Activated T-helper 2 cell treated with anti-CD3 and anti-CD28 coated beads, Interferon-gamma antibody, Interleukin-2, Interleukin-4, amounts not matched to agents 10 μg/mL and 5 μg/mL and 100 μg/mL, durations not matched to agents 14 hours and 24 hours and 36 hours (primary cell): ENCODE data around the gene ANKRD16. TPM values are rescaled to one million over a fixed set of nuclear protein-coding genes. Genes with fewer than 3 reads are reported as not detected.
A peak's percentile ranks its signal among the peaks of the same experiment; 100 is the strongest.
"Not testable (repeated sequence)": the region's sequence is repeated elsewhere in the genome, so short reads cannot be mapped to it uniquely, and the experiment has no call there.

ENCODE experiments used
- DNase-seq: peaks from one replicate; pipeline ENCODE4 v3.0.0; 2021; ENCODE audit warnings: low spot score
- H3K27ac Mint-ChIP-seq: one replicate; pipeline ENCODE4 v1.8.0; 2021; ENCODE audit warnings: mixed read lengths
- H3K27me3 Mint-ChIP-seq: one replicate; pipeline ENCODE4 v1.8.0; 2021; ENCODE audit warnings: low read depth, mixed read lengths
- H3K36me3 Mint-ChIP-seq: one replicate; pipeline ENCODE4 v1.8.0; 2021; ENCODE audit warnings: low read depth, mixed read lengths
- H3K4me1 Mint-ChIP-seq: one replicate; pipeline ENCODE4 v1.8.0; 2021; ENCODE audit warnings: low read depth, mixed read lengths
- H3K4me3 Mint-ChIP-seq: one replicate; pipeline ENCODE4 v1.8.0; 2021; ENCODE audit warnings: low read depth, mild to moderate bottlenecking, moderate library complexity, mixed read lengths
- H3K9me3 Mint-ChIP-seq: one replicate; pipeline ENCODE4 v1.8.0; 2021; ENCODE audit warnings: mixed read lengths
- intact Hi-C: fragments of 100-400 bp; cut with micrococcal nuclease; formaldehyde crosslinking; loops from one replicate; pipeline ENCODE4 v1.15.1; 2023
- total RNA-seq: library from RNA; stranded (reverse); gene quantifications from 2 replicates; pipeline ENCODE4 v1.2.3, GENCODE V29; 2022

Gene ANKRD16
- total RNA-seq, 1 donor from 2014 or later, result 10.4 TPM

DNA sequence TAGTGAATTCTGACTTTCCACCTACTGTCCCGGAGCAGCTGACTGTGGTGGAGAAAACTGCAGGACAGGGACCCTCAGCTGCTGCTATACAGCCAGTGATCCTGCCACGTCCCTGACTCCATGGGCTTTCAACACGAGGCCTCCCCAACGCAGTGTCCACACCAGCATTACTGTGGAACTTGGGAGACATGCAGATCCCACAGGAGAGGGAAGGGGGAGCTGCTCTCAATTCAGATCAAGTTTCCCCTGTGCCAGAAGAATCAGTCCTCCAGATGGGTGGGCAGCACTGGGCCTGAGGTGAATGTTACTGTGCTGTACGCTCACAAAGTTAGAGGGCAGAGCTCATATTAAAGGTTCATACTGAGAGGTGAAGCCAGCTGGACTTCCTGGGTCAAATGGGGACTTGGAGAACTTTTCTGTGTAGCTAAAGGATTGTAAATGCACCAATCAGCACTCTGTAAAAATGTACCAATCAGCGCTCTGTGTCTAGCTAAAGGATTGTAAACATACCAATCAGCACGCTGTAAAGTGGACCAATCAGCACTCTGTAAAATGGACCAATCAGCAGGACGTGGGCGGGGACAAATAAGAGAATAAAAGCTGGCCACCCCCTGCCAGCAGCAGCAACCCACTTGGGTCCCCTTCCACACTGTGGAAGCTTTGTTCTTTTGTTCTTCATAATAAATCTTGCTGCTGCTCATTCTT is 26.6 kb downstream of the ANKRD16 start:
- DNase-seq, H3K9me3 Mint-ChIP-seq, H3K27ac Mint-ChIP-seq, H3K27me3 Mint-ChIP-seq, intact Hi-C loops, H3K4me1 Mint-ChIP-seq, H3K4me3 Mint-ChIP-seq: not testable (repeated sequence)
- H3K36me3 Mint-ChIP-seq, result peaks cover 11% of the 10 kb centered on the region

DNA sequence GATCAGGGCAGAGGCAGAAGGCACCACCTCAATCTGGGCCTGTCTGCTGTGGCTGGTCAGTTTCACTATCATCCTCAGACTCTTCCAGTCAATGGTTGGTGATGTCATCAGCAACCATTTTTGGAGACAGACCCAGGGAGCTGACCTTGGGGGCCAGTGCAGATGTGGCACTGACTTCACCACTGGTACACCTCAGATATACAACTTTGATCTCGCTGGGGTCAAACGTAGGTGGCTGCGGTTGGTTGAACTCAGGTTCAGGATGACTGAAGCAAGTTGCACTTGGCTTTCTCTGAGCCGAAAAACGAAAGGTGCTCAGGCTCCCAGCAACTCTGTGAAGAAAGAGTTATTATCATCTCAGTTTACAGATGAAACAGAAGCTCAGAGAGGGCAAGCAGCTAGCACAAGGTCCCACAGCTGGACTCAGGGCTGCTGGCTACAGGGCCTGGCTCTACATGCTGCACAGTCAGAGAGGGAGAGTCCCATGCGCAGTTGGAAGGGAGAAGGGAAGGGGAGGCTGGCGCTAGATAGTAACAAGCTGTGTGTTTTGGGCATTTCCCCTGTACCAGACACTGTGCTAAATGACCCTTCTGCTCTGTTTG is 27.2 kb downstream of the ANKRD16 start:
- Mint-ChIP-seq H3K4me3 (no peak overlapping the region), H3K4me1 (peaks cover 6% of the 10 kb centered on the region), H3K9me3 (peaks cover under 1% of the 10 kb centered on the region), H3K36me3 (peaks cover 4% of the 10 kb centered on the region), H3K27ac (no peak overlapping the region), H3K27me3 (no peaks in the 10 kb centered on the region)
- intact Hi-C loops, result no loop called here
- no peak for DNase-seq

DNA sequence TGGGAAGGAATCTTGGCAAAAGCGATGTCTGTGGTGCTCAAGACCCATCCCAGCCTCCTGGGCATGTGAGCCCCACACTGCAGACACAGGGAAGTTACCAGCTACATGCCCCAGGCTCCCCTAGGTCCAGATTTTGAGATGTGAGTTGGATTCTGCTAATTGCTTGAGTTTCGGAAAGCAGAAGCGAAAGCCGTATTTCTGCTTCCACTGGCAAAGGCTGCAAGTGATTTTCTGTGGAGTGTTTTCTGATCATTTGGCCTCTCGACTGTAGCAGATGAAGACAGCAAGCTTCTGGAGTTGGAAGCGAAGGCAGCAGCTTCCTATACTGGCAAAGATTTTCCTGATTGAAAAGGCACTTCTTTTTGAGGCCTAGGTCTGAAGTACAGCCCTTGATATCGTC is 29.6 kb downstream of the ANKRD16 start:
- H3K4me1 Mint-ChIP-seq, result no peaks in the 10 kb centered on the region
- H3K36me3 Mint-ChIP-seq, result peaks cover 4% of the 10 kb centered on the region
- no peaks in the 10 kb centered on the region for H3K9me3 Mint-ChIP-seq
- no peak overlapping the region for H3K4me3 Mint-ChIP-seq
- DNase-seq, result no peak
- no peak overlapping the region for H3K27ac Mint-ChIP-seq
- H3K27me3 Mint-ChIP-seq, result no peaks in the 10 kb centered on the region
- intact Hi-C loops, result no loop called here

DNA sequence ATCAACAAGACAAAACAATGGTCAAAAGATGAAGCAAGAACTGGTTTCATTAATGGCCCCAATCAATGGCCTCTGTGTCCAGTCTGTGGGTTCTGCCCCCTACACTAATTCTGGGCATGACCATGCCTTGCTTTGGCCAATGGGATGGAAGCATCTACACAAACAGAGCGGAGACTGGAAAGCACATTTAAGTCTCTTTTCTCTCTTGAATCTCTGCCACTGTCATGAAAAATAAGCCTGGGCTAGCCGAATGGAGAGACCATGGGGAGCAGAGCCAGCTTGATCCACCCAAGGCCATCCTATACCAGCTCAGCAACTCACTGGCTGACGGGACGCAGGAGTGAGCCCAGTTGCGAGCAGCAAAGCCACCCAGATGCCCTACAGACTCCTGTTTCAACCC is 30.9 kb downstream of the ANKRD16 start:
- Mint-ChIP-seq H3K27me3 (no peaks in the 10 kb centered on the region), H3K27ac (no peak overlapping the region), H3K4me1 (no peaks in the 10 kb centered on the region), H3K36me3 (no peaks in the 10 kb centered on the region), H3K4me3 (no peak overlapping the region), H3K9me3 (no peaks in the 10 kb centered on the region)
- DNase-seq, result no peak
- intact Hi-C loops, result no loop called here

DNA sequence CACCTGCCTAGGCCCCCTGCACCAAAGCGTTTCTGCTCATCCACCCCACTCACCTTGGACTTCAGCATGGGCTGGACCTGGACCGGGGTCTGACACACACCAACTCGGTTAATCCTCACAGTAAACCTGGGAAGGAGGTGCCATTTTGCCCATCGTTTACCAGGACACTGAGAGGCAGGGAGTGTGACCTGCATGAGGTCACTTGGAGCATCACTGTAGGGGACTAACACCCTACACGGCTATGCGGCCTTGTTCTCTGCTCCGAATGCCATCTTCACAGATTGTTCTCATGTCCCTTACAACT is 33.0 kb downstream of the ANKRD16 start:
- peaks cover 4% of the 10 kb centered on the region for H3K4me1 Mint-ChIP-seq
- no peak for DNase-seq
- H3K4me3 Mint-ChIP-seq, result no peak overlapping the region
- intact Hi-C loops, result no loop called here
- H3K27me3 Mint-ChIP-seq, result no peaks in the 10 kb centered on the region
- H3K36me3 Mint-ChIP-seq, result no peaks in the 10 kb centered on the region
- no peaks in the 10 kb centered on the region for H3K9me3 Mint-ChIP-seq
- H3K27ac Mint-ChIP-seq, result no peak overlapping the region

DNA sequence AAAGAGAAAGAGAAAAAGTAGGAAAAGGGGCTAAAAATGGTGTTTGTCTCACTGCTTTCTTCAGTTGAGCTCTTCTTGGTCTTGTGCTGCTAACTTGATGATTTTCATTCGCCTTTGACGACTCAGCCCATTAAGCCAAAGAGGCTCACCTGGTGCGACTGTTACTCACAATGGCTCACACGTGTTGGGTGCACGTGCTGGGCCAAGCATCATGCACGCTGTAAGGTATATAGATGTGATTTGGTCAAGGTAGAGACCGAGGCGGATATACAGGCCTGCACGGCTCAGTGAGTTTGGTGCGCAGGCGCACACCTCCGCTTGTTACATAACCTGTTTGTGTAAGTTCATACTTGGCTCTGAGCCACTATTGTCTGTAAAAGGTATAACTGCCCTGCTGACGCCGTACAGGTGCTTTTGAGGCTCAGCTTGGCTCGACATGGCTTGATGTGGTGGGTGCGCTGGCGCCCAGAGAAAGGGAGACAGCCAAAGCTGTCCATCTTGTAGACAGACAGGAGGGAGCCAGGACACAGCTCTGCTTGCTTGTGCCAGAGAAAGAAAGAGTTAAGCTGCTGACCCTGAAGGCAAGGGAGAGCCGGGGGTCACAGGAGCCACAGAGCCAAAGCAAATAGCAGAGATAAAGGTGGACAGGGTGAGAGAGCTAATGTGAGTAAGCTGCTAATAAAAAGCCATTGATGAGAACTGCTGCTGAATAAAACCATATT is 33.6 kb downstream of the ANKRD16 start:
- H3K36me3 Mint-ChIP-seq, result no peaks in the 10 kb centered on the region
- no peak for DNase-seq
- H3K4me3 Mint-ChIP-seq, result no peak overlapping the region
- no peaks in the 10 kb centered on the region for H3K27me3 Mint-ChIP-seq
- H3K9me3 Mint-ChIP-seq, result no peaks in the 10 kb centered on the region
- intact Hi-C loops, result no loop called here
- no peak overlapping the region for H3K27ac Mint-ChIP-seq
- peaks cover 4% of the 10 kb centered on the region for H3K4me1 Mint-ChIP-seq

DNA sequence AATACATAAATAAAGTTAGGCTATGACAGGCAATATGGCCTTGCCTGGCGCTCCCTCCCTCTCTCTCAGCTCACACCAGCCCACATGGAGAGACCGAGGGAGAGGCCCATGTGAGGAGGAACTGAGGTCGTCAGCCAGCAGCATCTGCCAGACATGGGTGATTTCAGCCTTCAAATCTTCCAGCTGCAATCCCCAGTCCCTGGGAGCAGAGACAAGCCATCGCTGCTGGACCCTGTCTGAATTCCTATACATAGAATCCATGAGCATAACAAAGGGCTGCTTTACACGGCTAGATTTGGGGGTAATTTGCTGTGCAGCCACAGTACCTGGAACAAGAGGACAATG is 35.6 kb downstream of the ANKRD16 start:
- DNase-seq, result no peak
- intact Hi-C loops, result no loop called here
- no peaks in the 10 kb centered on the region for H3K27me3 Mint-ChIP-seq
- no peaks in the 10 kb centered on the region for H3K36me3 Mint-ChIP-seq
- no peak overlapping the region for H3K4me3 Mint-ChIP-seq
- H3K9me3 Mint-ChIP-seq, result no peaks in the 10 kb centered on the region
- H3K4me1 Mint-ChIP-seq, result peaks cover 4% of the 10 kb centered on the region
- H3K27ac Mint-ChIP-seq, result no peak overlapping the region

DNA sequence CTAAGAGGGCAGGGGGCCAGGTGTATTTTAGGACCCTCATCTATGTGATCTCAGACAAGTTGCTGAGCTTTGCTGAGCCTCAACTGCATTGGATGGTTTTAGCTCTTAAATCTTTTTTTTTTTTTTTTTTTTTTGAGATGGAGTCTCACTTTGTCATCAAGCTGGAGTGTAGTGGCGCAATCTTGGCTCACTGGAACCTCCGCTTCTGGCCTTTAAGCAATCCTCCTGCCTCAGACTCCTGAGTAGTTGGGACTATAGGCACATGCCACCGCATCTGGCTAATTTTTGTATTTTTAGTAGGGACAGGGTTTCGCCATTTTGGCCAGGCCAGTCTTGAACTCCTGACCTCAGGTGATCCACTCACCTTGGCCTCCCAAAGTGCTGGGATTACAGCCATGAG is 43.0 kb downstream of the ANKRD16 start:
- H3K4me3 Mint-ChIP-seq, result not testable (repeated sequence)
- intact Hi-C loops, result loop anchor here (1.0 kb wide), 2 partner anchors 26 to 33 kb away; partner anchors contain the start of gene GDI2
- peak overlapping the region; percentile 93 for H3K27ac Mint-ChIP-seq

DNA sequence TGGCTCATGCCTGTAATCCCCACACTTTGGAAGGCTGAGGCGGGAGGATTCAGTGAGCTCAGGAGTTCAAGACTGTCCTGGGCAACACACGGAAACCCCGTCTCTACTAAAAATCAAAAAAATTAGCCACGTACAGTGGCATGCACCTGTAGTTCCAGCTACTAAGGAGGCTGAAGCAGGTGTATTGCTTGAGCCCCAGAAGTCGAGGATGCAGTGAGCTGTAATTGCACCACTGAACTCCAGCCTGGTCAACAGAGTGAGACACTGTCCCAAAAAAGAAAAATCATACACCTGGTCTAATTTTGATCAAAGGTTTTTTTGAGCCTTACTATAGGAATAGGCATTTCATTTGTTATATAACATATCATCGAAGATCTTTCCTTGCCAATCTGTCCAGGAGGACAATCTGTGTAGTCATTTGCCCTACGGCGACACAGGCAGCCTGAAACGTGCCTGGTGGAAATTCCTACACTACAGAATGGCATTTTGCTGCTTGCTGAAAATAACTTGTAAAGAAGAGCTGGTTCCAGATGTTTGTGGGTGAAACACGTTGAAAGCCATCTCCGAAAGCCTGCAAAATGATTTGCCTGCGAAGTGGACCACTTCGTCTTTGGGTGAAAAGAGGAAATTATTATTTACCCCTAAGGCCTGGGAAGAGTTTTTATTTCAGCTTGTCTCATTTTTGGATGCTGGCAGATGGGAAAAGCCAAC is 45.2 kb downstream of the ANKRD16 start:
- no peak for DNase-seq
- Mint-ChIP-seq H3K9me3 (no peaks in the 10 kb centered on the region), H3K4me1 (peaks cover 19% of the 10 kb centered on the region), H3K27ac (peak overlapping the region; percentile 47), H3K27me3 (peaks cover 2% of the 10 kb centered on the region), H3K36me3 (no peaks in the 10 kb centered on the region), H3K4me3 (no peak overlapping the region)
- intact Hi-C loops, result no loop called here

More for the DNA sequence above, 43.0 kb downstream of the ANKRD16 start:
- not testable (repeated sequence) for H3K36me3 Mint-ChIP-seq, H3K9me3 Mint-ChIP-seq, H3K27me3 Mint-ChIP-seq, DNase-seq
- H3K4me1 Mint-ChIP-seq, result peaks cover 19% of the 10 kb centered on the region

DNA sequence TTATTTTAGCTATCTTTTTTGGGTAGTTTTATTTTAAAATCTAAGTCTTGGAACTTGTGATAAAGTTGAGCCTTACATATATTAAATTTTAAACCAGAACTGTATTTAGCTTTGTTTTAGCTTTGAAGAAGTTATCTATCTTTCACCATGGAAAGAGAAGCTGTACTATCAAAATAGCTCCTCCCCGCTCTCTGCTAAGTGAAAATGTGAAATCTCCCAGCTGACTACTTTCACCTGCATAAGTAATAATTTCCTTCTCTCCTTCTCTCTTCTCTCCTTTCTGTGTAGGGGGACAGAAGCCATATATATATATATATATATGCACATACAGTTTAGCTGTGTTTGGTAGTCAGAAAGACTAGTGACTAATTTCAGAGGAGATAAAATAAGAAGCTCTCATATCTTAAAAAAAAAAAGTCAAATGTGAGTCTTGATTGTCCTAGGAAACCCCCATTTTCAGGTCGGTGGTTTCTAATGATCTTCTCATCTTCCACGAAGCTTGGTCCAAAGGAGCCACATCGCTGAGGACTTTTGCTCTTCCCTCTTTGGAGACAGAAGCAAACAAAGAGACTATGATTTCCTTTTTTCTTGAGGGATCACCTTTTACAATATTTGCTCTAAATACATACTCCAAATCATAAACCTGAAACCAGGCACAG is 45.9 kb downstream of the ANKRD16 start:
- intact Hi-C loops, result no loop called here
- Mint-ChIP-seq H3K9me3 (no peaks in the 10 kb centered on the region), H3K4me3 (no peak overlapping the region), H3K36me3 (no peaks in the 10 kb centered on the region), H3K4me1 (peaks cover 19% of the 10 kb centered on the region), H3K27me3 (peaks cover 2% of the 10 kb centered on the region), H3K27ac (peak overlapping the region; percentile 47)
- no peak for DNase-seq

DNA sequence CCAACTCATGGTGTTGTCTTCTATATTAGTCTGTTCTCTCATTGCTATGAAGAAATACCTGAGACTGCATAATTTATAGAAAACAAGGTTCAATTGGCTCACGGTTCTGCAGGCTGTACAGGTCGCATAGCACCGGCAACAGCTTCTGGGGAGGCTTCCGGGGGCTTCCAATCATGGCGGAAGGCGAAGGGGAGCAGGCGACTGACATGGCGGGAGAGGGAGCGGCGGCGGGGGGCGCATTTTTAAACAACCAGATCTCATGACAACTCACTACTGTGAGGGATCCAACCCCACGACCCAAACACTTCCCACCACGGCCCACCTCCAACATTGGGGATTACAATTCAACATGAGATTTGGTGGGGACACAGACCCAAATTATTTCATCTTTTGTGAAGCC is 47.7 kb downstream of the ANKRD16 start:
- Mint-ChIP-seq H3K27ac (no peak overlapping the region), H3K4me3 (no peak overlapping the region), H3K4me1 (peaks cover 19% of the 10 kb centered on the region), H3K27me3 (peaks cover 2% of the 10 kb centered on the region), H3K9me3 (no peaks in the 10 kb centered on the region), H3K36me3 (no peaks in the 10 kb centered on the region)
- intact Hi-C loops, result no loop called here
- DNase-seq, result no peak

DNA sequence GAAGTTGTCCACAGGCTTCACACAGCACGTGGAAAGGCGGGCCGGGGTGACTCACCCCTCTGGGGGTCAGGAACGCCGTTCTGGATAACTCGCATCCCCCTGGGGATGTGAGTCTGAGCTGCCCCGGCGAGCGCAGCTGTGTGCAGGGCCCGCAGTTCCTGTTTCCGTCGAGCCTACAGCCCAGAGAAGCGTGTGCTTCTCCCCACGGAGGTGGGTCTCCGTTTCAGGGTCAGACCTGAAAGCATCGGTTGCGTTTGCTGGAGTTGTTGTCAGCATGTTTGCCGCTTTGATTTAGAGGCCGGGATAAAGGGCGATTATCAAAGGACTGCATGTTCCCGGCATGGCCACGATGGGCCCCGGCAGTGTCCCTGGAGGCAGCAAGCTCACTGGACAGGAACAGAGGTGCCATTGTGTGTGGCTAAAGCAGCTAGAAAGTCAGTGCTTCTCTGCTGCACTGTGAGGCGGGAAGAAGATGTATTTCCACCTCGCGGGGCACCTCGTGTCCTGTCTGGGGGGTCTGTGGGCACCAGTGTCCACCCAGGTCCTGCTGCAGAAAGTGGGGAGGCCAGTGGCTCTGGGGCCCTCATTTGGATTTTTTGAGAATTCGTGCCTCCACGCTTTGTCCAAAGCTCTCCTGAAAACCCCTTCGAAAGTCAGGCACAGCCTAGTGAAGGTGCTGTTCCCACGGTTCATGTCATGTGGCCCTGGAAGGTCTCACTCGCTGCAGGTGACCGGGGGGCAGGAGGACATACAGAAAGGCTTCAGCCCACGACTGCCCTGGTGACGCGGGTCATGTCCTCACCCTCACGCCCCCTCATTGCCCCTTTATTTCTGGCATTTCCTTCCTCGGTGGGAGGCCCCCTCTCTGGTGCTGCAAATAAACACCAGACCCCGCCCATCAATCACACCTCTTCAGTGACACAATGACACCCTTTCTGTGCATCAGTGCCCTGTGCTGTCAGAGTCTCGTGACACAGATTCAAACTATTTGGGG is 49.1 kb downstream of the ANKRD16 start:
- Mint-ChIP-seq H3K9me3 (no peaks in the 10 kb centered on the region), H3K27me3 (peaks cover 4% of the 10 kb centered on the region), H3K36me3 (no peaks in the 10 kb centered on the region), H3K4me1 (peaks cover 10% of the 10 kb centered on the region), H3K4me3 (no peak overlapping the region), H3K27ac (no peak overlapping the region)
- no peak for DNase-seq
- intact Hi-C loops, result no loop called here
